DOHH2 (cell line): ENCODE measurements around the gene DCLRE1B.

Experiments used
- H3F3A ChIP-seq: fragments of 200-600 bp; sonication (generic), shearing (Covaris generic); 2 replicates; pipeline ENCODE4 v1.6.0; 2016; ENCODE audit warnings: antibody characterized with exemption, mild to moderate bottlenecking; ENCODE audit not compliant: control insufficient read depth, insufficient read depth
- H3K27ac ChIP-seq: fragments of 200-600 bp; sonication (generic); 2 replicates; pipeline ENCODE4 v1.5.1; 2014; ENCODE audit warnings: low read depth, mild to moderate bottlenecking, low read length, moderate library complexity
- H3K27me3 ChIP-seq: fragments of 200-600 bp; sonication (generic); 2 replicates; pipeline ENCODE4 v1.6.1; 2014; ENCODE audit warnings: mild to moderate bottlenecking, low read length, mixed read lengths; ENCODE audit not compliant: control insufficient read depth
- H3K36me3 ChIP-seq: fragments of 200-600 bp; sonication (generic); 2 replicates; pipeline ENCODE4 v1.6.1; 2014; ENCODE audit warnings: mild to moderate bottlenecking, low read length, moderate library complexity, mixed read lengths; ENCODE audit not compliant: control insufficient read depth
- H3K4me1 ChIP-seq: fragments of 200-600 bp; sonication (generic); 2 replicates; pipeline ENCODE4 v1.6.1; 2014; ENCODE audit warnings: mild to moderate bottlenecking, low read length, mixed read lengths; ENCODE audit not compliant: control insufficient read depth
- H3K4me2 ChIP-seq: fragments of 200-600 bp; sonication (generic); 2 replicates; pipeline ENCODE4 v1.6.0; 2014; ENCODE audit warnings: mild to moderate bottlenecking, low read length, moderate library complexity
- H3K4me3 ChIP-seq: fragments of 200-600 bp; sonication (generic); 2 replicates; pipeline ENCODE4 v1.5.1; 2014; ENCODE audit warnings: mild to moderate bottlenecking, low read length, mixed read lengths
- H3K79me2 ChIP-seq: fragments of 200-600 bp; sonication (generic); 2 replicates; pipeline ENCODE4 v1.6.1; 2014; ENCODE audit warnings: mild to moderate bottlenecking, low read length, mixed read lengths; ENCODE audit not compliant: control insufficient read depth
- H3K9me2 ChIP-seq: fragments of 200-600 bp; sonication (generic); replicated peaks from 2 replicates; pipeline ENCODE4 v1.6.1; 2014; ENCODE audit warnings: mild to moderate bottlenecking, low read length, mixed read lengths; ENCODE audit not compliant: control insufficient read depth
- H3K9me3 ChIP-seq: fragments of 200-600 bp; sonication (generic); 2 replicates; pipeline ENCODE4 v1.6.1; 2014; ENCODE audit warnings: antibody characterized with exemption, low read length, mixed read lengths; ENCODE audit not compliant: control insufficient read depth, insufficient read depth
- H4K20me1 ChIP-seq: fragments of 200-600 bp; sonication (generic); 2 replicates; pipeline ENCODE4 v1.6.0; 2014; ENCODE audit warnings: low read depth, mild to moderate bottlenecking, antibody characterized with exemption, low read length, moderate library complexity; ENCODE audit not compliant: control insufficient read depth, insufficient read depth
- CTCF ChIP-seq: fragments of 200-600 bp; sonication (generic); IDR thresholded peaks from one replicate; pipeline ENCODE4 v1.5.1; 2014; ENCODE audit warnings: antibody characterized with exemption, mild to moderate bottlenecking, low read depth, low read length; ENCODE audit not compliant: poor library complexity, severe bottlenecking
- EZH2phosphoT487 ChIP-seq: fragments of 200-600 bp; sonication (generic); IDR thresholded peaks from 2 replicates; pipeline ENCODE4 v1.6.1; 2017; ENCODE audit warnings: borderline replicate concordance, mild to moderate bottlenecking, antibody characterized with exemption, low read length, moderate library complexity, mixed read lengths

Gene DCLRE1B

GRCh38 chr1:113913887-113914664, 8.9 kb downstream of the DCLRE1B start:
- H3F3A ChIP-seq: peaks cover 3% of the 10 kb centered on the region; the same call in 1 of the 2 replicates
- H3K79me2 ChIP-seq: peaks cover 14% of the 10 kb centered on the region
- no peaks in the 10 kb centered on the region for H3K9me3 ChIP-seq
- no peaks in the 10 kb centered on the region for H3K27me3 ChIP-seq
- H4K20me1 ChIP-seq: no peaks in the 10 kb centered on the region
- no peak for TF ChIP-seq CTCF
- no peak for TF ChIP-seq EZH2phosphoT487
- no peak overlapping the region for H3K4me2 ChIP-seq
- H3K27ac ChIP-seq: no peak overlapping the region
- peaks cover 8% of the 10 kb centered on the region for H3K4me1 ChIP-seq
- peaks cover 56% of the 10 kb centered on the region for H3K36me3 ChIP-seq
- no peaks in the 10 kb centered on the region for H3K9me2 ChIP-seq
- no peak overlapping the region for H3K4me3 ChIP-seq

- Histone ChIP-seq H3K4me3 (no peak overlapping the region), H3K9me2 (no peaks in the 10 kb centered on the region), H3K79me2 (peaks cover 14% of the 10 kb centered on the region), H3K36me3 (peaks cover 30% of the 10 kb centered on the region), H3K27me3 (no peaks in the 10 kb centered on the region), H3K9me3 (no peaks in the 10 kb centered on the region), H3K4me1 (peaks cover 8% of the 10 kb centered on the region), H4K20me1 (no peaks in the 10 kb centered on the region), H3F3A (peaks cover 3% of the 10 kb centered on the region; the same call in 1 of the 2 replicates), H3K27ac (no peak overlapping the region), H3K4me2 (no peak overlapping the region)
- TF ChIP-seq CTCF (no peak), EZH2phosphoT487 (no peak)
These were observed 11.8 kb downstream of the DCLRE1B start for GRCh38 chr1:113916974-113917373.

GRCh38 chr1:113917400-113918082, 12.4 kb downstream of the DCLRE1B start:
- no peak for TF ChIP-seq EZH2phosphoT487
- no peak for TF ChIP-seq CTCF
- Histone ChIP-seq H3K4me3 (no peak overlapping the region), H3K79me2 (peaks cover 11% of the 10 kb centered on the region), H3K4me1 (peaks cover 8% of the 10 kb centered on the region), H3K9me3 (no peaks in the 10 kb centered on the region), H3K36me3 (peaks cover 24% of the 10 kb centered on the region), H3K27ac (no peak overlapping the region), H3F3A (peaks cover 3% of the 10 kb centered on the region; the same call in 1 of the 2 replicates), H4K20me1 (no peaks in the 10 kb centered on the region), H3K4me2 (no peak overlapping the region), H3K9me2 (no peaks in the 10 kb centered on the region), H3K27me3 (peaks cover 1% of the 10 kb centered on the region; the same call in 1 of the 2 replicates)
